Measurements from ENCODE around the gene CCT6A.
"Not testable (repeated sequence)": the region's sequence is repeated elsewhere in the genome, so short reads cannot be mapped to it uniquely, and the experiment has no call there.

The CCT6A gene

GRCh38 chr7:56053379-56053778 is 1.8 kb downstream of the CCT6A start:
- DNase-seq: no peak

GRCh38 chr7:56053993-56054392 is 2.4 kb downstream of the CCT6A start:
- no peak for DNase-seq

GRCh38 chr7:56062382-56062781 is 10.8 kb downstream of the CCT6A start:
- DNase-seq: no peak

GRCh38 chr7:56063500-56063881 is 11.9 kb downstream of the CCT6A start:
- no peak for DNase-seq

DNA sequence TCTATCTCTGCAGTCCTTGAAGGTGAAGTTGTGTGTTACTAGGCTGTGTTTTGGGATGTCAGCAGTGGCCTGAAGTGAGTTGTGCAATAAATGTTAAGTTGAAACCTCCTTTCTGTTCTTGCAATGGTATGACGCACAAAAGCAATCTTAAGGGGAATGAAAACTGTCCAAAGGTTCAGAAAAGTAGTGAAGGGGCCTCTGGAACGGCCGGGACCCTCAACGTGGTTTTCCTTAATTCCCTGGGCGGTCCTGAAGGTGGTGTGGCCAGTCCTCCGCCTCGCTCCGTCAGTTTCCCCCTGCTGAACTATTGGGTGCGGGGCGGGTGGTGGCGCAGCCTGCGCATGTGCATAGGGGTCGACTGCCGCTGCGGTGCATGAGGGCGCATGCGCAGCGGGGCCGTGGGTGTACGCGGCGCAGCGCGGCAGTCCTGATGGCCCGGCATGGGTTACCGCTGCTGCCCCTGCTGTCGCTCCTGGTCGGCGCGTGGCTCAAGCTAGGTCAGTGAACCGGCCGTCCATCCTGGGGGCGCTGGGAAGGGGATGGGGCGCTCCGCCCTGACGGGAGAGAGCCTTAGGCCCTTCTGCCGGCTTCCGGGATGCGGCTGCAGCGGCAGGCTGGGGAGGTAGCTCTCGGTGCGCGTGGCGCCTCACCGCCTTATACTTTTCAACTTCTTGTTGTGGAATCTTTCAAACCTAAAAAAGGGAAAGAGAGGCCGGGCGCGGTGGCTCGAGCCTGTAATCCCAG is 12.5 kb downstream of the CCT6A start, which contains the start of gene SUMF2:
SUMF2 (plus strand) TSS at position 405 of the 744 bp plus-strand sequence; CDS start at position 431, 26 bp downstream.
- peak; percentile 91 for DNase-seq

DNA sequence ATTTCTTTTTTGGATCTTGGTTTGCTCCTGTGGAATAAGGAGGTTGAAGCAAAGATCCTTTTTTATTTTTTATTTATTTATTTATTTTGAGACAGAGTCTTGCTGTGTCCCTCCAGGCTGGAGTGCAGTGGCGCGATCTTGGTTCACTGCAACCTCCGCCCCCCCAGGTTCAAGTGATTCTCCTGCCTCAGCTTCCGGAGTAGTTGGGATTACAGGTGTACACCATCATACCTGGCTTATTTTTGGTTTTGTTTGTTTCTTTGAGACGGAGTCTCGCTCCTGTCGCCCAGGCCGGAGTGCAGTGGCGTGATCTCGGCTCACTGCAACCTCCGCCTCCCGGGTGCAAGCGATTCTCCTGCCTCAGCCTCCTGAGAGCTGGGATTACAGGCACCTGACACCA is 14.8 kb downstream of the CCT6A start:
- DNase-seq: not testable (repeated sequence)

DNA sequence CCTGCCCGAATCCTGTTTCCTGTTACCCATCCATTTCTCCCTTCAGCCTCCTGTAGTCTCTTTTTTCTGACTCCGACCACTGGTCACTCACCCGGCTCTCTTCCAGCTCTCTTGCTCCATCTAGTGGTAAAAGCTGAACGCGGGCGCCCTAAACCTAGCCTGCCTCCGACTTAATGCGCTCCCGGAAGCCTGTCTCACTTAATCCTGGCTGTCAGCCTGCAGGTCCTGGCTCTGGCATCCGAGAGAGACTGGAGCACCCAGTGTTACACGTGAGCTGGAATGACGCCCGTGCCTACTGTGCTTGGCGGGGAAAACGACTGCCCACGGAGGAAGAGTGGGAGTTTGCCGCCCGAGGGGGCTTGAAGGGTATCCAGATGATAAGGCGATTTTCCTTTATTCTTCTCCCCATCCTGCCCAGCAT is 22.8 kb downstream of the CCT6A start:
- DNase-seq: peak; percentile 69 to 74

DNA sequence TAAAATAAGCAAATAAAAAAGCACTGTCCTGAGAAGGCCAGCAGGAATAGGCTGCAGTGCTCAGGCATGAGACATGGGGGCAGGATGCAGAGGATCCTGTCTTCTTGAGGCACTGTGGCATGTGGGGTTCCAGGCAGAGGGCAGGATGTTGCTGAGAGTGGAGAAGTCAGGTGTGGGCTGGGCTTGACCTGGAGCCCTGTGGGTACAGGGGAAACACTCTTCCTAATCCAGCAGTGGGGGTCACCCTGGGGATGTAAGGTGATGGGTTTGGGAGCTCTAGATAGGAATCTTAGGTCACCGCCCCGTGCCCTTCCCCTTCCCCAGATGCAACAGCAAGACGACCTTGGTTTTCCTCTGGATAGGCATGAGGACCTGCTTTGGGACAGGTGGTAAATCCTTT is 26.1 kb downstream of the CCT6A start:
- no peak for DNase-seq

DNA sequence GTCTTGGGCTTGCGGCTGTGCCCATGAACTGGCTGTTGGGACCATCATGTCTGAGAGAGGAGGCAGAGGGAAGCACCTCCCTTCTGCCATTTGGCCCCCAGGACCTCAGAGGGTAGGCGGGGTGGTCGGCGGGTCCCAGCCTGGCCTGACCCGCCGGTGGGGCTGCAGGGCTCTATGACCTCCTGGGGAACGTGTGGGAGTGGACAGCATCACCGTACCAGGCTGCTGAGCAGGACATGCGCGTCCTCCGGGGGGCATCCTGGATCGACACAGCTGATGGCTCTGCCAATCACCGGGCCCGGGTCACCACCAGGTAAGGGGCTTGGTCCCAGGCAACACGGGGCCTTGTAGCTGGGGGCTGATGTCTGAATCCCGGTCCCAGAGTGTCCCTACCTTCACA is 26.6 kb downstream of the CCT6A start:
- DNase-seq: no peak

- no peak for DNase-seq
Measured at GRCh38 chr7:56079450-56080185, 28.1 kb downstream of the CCT6A start.

DNA sequence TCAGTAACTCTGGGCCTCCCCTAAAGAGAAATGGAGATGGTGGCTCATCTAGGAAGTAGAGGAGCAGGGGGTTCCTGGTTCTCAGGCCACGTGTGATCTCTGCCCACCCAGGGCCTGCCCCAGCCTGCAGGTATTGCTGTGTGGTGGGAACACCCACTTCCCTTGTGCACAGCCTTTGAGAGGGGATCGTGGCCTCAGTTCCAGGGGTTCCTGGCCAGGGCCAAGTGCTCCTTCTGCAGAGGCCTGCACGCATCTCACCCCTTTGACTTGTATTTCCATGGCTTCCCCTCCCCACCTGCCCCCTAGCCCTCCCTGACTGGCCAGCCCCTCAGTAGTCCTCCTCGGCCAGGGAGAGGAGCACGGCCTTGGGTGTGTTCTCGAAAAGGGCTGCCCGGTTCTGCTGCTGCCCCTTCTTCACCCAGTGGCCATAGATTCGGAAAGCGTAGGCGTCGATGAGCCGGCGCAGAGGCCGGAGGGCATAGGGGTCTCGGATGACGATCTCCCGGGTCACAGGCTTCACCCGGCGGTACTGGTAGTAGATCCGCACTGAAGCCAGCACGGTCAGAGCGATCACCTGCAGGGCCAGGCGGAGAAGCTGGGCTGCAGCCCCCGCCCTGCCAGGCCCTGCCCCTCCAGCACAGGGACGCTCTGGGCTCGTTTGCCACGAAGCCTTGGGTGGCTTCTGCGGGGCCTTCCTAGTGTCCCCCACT is 29.3 kb downstream of the CCT6A start:
- DNase-seq: not testable (repeated sequence)

- no peak for DNase-seq
Measured at GRCh38 chr7:56081626-56082340, 30.2 kb downstream of the CCT6A start.

GRCh38 chr7:56083150-56083785 is 31.7 kb downstream of the CCT6A start:
- no peak for DNase-seq

DNA sequence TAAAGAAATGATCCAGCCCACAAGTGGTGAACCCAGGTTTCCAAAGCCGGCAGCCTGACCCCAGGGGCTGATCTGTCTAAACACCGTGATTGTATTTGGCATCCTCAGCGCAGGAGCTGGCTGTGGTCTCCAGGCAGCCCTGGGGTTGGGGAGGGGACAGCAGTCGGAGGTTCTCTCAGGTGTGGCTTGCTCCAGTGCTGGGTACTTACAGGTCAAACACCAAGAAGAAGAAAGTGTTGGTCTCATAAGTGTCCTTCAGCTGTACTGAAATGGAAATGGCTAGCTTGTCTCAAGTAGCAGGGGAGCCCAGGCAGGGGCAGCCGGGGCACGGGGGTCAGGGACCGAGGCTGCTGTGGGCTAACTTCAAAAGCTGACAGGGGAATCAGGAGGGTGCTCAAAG is 35.2 kb downstream of the CCT6A start:
- no peak for DNase-seq

DNA sequence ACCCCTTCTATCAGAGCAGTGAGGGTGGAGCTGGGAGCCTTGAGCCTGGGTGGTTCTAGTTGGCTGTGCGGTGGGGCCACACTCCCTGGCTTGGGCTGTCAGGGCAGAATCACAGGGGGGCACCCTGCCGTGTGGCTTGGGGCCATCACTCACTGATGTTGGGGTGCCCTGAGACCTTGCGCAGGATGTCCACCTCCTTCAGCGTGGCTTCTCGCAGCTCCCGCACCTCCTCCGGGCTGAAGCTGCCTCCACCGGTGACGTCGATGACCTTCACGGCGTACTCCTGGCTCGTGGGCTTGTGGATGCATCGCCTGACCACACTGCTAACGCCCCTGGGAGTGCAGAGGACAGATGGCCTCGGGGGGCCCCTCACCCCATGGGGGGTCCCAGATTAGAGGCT is 35.9 kb downstream of the CCT6A start:
- DNase-seq: no peak

GRCh38 chr7:56091591-56091990 is 40.0 kb downstream of the CCT6A start:
- DNase-seq: no peak

DNA sequence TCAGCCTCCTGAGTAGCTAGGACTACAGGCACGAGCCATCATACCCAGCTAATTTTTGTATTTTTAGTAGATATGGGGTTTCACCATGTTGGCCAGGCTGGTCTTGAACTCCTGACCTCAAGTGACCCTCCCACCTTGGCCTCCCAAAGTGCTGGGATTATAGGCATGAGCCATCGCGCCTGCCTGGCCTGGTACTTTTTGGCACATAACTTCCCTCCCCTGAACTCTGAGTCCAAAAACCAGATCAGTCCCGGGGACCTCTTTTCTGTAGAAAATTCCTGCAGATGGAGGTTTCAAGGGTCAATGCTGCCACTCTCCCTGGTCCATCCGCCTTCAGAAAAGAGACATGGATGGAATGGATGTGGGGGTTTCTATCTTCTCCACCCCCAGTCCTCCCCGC is 40.8 kb downstream of the CCT6A start:
- not testable (repeated sequence) for DNase-seq

DNA sequence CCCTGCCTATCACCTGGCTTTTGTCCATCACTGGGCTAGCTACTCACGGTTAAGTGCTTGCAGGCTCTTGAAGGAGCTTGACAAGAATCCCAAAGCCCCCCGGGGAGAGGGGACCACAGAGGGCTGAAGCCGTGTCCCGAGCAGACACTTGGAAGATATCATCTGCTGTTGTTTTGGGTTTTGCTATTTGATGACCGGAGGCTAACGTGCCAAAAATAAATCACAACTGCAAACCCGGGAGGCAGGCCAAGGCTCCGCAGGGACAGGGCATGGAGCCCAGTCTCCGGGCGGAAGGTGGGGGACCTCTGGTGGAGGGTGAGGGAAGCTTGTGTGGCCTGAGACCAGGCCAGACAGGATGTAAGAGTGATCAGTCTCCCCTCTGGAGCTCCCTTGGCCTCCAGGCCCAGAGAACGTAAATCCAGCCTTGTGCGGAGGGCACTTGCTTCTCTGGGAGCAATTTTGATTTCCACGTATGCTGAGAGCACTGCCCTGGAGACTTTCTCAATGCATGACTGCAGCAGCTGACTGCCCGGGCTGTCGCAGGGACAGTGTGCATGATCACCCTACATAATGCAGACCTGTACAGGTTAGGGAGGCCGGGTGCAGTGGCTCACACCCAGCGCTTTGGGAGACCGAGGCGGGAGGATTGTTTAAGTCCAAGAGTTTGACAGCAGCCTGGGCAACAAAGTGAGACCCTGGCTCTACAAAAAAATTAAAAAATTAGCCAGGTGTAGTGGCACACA is 41.4 kb downstream of the CCT6A start, which contains the start of gene PHKG1:
PHKG1 (minus strand) TSS at position 164 of the 743 bp plus-strand sequence. CDS start 4,011 bp downstream, outside the sequence.
- no peak for DNase-seq

DNA sequence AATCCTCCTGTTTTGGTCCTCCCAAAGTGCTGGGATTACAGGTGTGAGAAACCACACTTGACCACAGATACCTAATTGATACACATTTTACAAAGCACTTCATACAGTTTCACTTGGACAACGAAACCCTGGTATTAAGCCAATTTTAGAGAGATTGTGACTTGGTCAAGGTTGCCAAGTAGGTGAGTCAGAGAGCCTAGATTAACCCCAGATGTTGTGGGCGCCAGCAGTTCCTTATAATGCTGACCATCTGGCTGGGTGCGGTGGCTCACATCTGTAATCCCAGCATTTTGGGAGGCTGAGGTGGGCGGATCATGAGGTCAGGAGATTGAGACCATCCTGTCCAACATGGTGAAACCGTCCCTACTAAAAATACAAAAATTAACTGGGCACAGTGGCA is 46.1 kb downstream of the CCT6A start:
- DNase-seq: no peak

DNA sequence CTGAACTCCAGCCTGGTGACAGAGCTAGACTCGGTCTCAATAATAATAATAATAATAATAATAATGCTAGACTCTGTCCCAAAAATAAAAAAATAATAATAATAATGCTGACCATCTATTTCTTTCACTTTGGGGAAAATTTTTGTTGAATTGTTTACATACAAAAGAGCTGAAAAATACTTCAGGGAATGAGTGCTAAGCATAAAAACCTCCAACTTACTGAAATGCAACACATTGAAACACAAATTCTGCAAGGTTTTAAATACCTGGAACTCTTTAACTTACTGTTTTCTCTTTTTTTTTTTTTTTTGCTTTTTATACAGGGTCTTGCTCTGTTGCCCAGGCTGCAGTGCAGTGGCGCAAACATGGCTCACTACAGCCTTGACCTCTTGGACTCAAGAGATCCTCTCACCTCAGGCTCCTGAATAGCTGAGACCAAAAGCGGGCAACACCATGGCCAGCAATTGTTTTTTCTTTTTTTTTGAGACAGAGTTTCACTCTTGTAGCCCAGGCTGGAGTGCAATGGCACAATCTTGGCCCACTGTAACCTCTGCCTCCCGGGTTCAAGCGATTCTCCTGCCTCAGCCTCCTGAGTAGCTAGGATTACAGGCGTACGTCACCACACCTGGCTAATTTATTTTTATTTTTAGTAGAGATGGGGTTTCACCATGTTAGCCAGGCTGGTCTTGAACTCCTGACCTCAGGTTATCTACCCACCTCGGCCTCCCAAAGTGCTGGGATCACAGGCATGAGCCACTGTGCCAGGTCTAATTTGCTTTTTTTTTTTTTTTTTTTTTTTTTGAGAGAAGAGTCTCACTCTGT is 46.8 kb downstream of the CCT6A start:
- not testable (repeated sequence) for DNase-seq

GRCh38 chr7:56099653-56100052 is 48.1 kb downstream of the CCT6A start:
- DNase-seq: no peak
